Prostate gland (tissue), 2 donors: ENCODE results near the gene MOK.

Experiments
- POLR2A ChIP-seq: fragments of 450-650 bp; IDR thresholded peaks from one replicate; pipeline ENCODE4 v1.6.1; 2016; ENCODE audit warnings: antibody characterized with exemption, mild to moderate bottlenecking
- POLR2AphosphoS5 ChIP-seq: sonication (generic); formaldehyde crosslinking; IDR thresholded peaks from one replicate; pipeline ENCODE4 v1.6.1; 2017; ENCODE audit warnings: antibody characterized with exemption
- TF ChIP-seq, protein P1 (sequence below), 4 experiments: fragments of 200-600 bp in 2 of 4; fragments of 450-650 bp in 2 of 4; sonication (generic) in 2 of 4; IDR thresholded peaks; 1 replicate in 3 of 4; 2 replicates in 1 of 4; pipeline ENCODE4 v1.5.1; 2016 to 2019; ENCODE audit warnings: antibody characterized with exemption in 4 of 4, mild to moderate bottlenecking in 2 of 4, moderate library complexity in 2 of 4

DNA sequence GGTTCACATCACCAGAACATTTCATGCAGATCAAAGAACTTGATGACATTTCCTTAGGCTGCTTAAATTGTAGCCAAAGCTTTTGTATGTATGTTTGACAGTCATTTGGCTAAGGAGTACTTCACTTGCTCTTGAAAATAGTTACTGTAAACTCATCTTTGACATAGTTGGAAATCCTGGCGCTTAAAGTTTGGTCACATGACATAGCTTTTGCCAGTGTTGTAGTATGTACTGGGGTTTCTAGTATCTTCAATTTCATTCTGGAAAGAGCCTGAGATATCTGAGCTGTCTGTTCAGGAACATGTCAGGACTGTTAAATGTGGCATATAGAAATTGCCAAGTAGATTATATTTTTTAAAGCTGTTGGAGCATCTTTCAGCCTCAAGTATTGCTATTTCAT lies 109.5 kb downstream of the MOK start:
- TF ChIP-seq POLR2A = no peak
- no peak for TF ChIP-seq POLR2AphosphoS5
- TF ChIP-seq, protein P1, sequence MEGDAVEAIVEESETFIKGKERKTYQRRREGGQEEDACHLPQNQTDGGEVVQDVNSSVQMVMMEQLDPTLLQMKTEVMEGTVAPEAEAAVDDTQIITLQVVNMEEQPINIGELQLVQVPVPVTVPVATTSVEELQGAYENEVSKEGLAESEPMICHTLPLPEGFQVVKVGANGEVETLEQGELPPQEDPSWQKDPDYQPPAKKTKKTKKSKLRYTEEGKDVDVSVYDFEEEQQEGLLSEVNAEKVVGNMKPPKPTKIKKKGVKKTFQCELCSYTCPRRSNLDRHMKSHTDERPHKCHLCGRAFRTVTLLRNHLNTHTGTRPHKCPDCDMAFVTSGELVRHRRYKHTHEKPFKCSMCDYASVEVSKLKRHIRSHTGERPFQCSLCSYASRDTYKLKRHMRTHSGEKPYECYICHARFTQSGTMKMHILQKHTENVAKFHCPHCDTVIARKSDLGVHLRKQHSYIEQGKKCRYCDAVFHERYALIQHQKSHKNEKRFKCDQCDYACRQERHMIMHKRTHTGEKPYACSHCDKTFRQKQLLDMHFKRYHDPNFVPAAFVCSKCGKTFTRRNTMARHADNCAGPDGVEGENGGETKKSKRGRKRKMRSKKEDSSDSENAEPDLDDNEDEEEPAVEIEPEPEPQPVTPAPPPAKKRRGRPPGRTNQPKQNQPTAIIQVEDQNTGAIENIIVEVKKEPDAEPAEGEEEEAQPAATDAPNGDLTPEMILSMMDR (IDR thresholded peaks at IDR 0.05) = no peak
